Activated gamma-delta T cell treated with Interleukin-2 at 50 U/mL for 16 hours (primary cell): ENCODE measurements around the gene SRPK2.
"Not testable (repeated sequence)": the region's sequence is repeated elsewhere in the genome, so short reads cannot be mapped to it uniquely, and the experiment has no call there.

Experiments used
- DNase-seq: peaks from one replicate; pipeline ENCODE4 v3.0.0-alpha.2; 2020

Gene SRPK2

DNA sequence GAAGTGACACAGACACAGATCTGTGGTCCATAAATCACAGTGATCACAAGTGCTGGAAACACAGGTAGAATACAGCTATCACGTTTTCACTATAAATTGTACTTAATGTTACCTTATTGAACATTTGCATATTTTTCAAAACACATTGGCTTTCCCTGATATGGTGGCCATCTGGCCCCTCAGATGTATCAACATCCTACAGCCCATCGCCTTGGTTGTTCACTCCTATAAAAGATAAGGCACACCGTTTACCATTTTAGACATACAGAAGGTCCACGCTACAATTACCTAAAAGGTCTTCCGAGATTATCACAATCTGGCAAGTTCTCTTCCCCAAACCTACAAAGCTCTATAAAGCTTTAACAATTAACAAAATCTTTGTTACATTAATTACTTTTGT, 91.4 kb downstream of the SRPK2 start:
- DNase-seq, result no peak

DNA sequence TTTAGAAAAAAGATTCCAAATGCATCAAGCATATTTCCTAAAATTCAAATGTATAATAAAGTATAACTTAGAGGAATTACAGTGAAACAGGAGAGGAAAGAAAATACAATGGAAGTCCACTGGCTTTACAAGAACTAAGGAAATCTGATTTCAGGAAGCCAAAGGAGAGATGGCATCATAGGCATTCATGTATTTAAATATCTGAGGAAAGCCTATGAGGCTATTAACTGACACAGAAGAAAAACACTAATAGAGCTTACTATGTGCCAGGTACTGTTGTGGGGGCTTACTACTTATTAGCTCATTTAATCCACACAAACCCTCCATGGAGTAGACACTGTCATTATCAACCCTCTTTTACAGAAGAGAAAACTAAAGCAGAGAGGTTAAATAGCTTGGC, 92.2 kb downstream of the SRPK2 start:
- DNase-seq, result no peak

DNA sequence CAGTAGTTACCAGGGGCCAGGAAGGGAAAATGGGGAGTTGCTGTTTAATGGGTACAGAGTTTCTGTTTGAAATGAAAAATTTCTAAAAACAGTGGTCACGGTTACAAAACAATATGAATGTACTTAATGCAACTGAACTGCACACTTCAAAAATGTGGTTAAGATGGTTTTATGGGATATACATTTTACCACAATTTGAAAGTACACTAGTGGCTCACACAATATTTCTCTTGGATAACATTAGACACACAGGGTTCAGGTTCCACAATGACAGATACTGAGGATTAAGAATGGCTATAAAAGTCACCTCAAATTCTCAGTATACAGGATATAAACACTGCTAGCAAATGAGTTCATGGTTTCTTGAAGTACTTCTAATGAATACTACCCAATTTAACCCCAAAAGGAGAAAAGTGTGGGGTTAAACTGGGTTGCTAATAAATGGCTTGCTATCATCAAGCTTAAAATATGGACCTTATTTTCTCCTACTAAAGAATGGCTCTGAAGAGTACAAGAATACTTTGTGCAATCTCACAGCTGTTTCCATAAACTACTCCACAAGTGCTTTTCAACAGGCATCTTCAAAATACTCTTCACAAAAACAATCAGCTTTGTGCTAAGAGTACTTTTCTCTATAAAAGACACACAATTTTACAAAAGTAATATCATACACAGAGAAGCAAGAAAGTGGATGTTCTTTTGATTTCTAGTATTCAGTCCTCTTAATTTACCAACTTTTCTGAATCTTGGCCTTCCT, 92.9 kb downstream of the SRPK2 start:
- DNase-seq, result no peak

DNA sequence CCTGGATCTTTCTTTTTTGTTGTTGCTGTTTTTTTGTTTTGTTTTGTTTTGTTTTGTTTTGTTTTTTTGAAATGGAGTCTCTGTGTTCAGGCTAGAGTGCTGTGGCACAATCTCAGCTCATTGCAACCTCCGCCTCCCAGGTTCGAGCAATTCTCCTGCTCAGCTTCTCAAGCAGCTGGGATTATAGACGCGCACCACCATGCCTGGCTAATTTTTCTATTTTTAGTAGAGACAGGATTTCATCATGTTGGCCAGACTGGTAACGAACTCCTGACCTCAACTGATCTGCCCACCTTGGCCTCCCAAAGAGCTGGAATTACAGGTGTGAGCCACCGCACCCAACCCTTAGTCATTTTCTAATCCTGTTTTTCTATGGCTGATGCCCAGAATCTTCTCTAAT, 94.2 kb downstream of the SRPK2 start:
- DNase-seq, result not testable (repeated sequence)

DNA sequence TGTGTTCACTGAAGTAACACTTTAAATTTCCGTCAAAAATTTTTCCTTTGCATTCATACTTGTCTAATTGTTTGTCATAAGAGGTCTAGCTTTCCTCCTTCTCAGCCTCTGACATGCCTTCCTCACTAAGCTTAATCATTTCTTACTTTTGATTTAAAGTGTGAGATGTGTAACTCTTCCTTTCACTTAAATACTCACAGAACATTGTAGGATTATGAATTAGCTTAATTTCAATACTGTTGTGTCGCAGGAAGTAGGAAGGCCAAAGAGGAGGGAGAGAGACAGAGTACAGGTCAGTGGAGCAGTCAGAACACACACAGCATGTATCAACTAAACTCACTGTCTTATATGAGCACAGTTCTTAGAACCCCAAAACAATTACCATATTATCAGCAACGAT, 99.0 kb downstream of the SRPK2 start:
- DNase-seq, result no peak

DNA sequence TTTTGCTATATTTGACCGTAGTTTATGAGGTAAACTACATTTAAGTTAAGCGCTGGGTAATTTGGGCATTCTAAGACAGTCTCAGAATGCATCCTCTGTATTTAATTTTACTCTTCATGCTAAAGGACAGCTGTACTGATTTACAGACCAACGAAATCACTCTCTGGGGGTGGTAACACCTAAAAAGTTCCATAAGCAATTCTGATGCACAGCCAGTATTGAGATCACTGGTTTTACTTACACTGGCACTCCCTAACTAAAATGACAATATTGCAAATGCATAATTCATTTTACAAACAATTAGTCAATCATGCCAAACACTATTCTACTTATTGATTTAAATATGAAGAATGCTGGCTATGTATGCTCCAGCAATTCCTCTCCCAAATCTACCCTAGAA, 102.3 kb downstream of the SRPK2 start:
- no peak for DNase-seq

DNA sequence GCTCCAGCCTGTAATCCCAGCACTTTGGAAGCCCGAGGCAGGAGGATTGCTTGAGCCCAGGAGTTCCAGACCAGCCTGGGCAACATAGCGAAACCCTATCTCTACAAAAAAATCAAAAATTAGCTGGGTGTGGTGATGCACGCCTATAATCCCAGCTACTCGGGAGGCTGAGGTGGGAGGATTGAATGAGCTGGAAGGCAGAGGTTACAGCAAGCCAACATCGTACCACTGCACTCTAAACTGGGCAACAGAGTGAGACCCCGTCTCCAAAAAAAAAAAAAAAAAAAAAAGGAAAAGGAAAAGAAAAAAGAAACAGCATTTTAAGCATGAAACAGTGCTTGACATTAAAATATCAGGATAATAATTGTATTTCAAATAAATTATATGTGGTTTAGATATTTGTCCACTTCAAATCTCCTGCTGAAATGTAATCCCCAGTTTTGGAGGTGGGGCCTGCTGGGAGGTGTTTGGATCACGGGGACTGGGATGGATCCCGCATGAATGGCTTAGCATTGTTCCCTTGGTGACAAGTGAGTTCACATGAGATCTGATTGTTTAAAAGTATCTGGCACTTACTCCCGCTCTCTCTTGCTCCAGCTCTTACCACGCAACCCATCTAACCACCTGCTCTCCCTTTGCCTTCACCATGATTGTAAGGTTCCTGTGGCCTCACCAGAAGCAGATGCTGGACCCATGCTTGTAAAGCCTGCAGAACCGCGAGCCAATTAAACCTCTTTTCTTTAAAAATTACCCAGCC, 103.4 kb downstream of the SRPK2 start:
- no peak for DNase-seq

DNA sequence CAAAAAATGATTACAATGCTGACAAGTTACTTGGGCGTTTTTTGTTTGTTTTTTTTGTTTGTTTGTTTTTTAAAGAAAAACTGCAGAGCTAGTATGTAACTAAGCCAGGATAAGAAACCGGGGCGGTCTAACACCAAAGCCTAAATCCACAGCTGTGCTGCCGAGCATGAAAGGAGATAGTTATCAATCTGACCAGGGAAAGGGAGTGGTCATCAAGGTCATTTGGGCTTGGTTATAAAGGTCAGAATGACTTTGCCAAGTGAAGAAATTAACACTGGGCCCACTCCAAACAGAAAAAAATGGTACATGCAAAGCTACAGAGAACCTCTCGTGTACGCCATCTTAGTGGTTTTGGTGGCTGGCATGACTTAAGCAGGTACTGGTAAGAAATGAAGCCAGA, 104.7 kb downstream of the SRPK2 start:
- DNase-seq, result no peak

DNA sequence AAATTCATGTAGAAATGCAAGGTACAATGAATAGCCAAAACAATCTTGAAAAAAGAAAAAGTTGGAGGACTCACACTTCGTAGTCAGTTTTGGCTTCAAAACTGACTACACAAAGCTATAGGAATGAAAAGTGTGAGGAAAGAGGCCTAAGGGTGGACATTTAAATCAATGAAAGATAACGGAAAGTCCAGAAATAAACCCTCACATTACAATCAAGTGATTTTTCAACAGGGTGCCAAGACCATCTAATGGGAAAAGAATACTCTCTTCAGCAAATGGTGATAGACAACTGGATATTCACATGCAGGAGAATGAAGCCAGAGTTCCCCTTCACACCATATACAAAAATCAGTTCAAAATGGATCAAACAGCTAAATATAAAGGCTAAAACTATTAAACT, 106.8 kb downstream of the SRPK2 start:
- no peak for DNase-seq

DNA sequence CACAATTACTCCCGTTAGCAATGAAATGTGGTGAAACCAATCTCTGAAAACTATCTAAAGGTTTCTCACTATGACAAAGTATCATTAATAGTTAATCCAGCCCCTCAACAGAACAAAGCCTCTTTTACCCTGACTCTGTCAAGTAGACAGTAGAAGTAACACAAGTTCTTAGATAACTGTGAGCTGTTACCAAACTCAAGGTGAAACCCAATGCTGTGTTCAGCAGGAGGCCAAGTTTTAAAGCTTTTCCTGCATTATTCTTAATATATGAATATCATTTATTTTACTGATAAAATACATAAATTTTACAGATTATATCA, 109.1 kb downstream of the SRPK2 start:
- no peak for DNase-seq

DNA sequence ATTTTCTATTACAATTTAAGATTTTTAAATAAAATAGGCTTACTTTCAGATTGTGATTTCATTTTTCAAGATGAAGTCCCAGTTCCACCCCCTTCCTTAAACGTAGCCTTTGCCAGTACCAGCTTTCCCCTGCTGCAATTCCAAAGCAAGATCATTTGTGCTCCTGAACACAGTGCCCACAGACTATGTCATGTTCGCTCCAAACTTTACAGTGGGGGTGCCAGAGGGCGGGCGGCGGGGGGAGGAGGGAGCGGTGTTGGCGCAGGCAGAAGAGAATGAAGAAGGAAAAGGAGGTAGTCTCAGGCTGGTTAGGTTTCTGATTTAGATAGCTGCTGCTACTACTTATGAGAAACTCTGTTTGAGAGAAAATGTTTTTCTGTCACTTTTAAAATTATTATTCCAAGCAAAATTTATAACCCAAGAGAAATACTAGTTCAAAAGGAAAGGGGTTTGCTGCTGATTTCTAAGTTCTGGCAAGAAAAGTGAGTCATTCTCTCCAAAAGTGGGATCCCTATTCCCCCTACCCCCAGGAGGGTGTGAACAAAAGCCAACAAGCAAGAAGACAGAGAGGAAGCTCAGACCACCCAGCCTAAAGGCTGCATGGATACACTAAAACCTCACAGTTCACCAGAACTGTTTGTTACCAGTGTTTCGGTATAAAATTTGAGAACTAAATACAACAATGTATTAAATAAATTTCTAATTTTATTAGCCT, 109.6 kb downstream of the SRPK2 start:
- no peak for DNase-seq

DNA sequence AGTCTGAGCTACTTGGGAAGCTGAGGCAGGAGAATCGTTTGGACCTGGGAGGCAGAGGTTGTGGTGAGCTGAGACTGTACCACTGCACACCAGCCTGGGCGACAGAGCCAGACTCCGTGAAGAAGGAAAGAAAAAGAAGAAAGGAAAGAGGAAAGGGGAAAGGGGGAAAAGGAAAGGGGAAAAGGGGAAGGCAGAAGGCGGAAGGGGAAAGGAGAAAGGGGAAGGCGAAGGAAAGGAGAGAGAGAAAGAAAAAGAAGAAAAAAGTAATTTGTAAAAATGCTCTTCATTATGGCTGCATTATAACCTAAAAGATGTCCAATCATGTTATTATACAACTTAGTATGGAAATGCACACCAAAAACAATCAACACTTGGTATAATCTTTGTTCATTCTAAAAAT, 110.2 kb downstream of the SRPK2 start:
- no peak for DNase-seq

DNA sequence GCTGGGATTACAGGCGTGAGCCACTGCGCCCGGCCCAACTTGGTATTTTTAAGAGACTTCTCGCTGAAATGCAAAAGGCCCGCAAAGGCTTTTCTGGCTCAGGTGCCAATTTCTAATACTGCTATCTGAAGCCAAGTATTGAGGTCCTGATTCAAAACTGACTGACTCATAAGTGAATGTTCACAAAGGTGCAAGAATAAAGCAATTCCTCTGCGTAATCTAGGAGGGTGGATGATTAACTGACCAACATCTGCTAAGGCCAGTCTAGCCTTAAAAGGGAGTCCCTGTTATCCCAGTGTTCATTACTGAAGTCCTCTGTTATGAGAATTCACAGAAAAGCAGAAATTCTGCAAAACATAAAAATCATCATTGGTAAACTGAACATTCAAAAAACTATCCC, 111.4 kb downstream of the SRPK2 start:
- DNase-seq, result no peak

DNA sequence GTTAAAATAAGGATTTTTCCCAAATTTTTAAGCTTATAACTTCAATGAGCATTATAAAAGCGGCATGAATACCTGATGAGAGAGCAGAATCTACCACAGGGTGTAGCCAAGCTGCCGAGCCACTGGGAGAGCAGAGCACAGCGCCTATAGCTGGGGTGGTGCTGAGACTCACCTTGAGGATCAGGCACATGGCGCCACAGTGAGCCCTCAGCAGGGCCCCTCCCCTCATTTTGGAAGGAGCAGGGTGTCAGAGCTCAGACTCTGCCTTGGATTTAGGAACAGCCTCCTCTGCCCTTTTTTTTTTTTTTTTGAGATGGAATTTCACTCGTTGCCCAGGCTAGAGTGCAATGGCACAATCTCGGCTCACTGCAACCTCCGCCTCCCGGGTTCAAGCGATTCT, 118.6 kb downstream of the SRPK2 start:
- DNase-seq, result no peak

DNA sequence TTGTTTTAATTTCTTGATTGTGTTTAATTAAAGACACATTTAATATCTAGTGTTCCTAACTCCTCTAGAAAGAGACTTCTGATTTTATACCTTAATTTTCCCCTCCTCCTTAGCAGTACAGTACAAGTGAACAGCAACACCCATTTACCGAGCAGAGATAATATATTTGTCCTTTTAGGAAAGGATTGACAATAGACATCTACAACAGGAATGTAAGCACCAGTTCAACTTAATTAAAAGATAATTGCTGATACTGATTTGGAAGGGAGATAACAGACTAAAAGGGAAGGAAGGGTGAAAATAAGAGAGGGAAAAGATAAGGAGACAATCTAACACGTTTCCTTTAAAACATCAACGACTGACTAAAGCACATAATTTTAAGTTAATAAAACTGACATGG, 119.3 kb downstream of the SRPK2 start:
- DNase-seq, result no peak

DNA sequence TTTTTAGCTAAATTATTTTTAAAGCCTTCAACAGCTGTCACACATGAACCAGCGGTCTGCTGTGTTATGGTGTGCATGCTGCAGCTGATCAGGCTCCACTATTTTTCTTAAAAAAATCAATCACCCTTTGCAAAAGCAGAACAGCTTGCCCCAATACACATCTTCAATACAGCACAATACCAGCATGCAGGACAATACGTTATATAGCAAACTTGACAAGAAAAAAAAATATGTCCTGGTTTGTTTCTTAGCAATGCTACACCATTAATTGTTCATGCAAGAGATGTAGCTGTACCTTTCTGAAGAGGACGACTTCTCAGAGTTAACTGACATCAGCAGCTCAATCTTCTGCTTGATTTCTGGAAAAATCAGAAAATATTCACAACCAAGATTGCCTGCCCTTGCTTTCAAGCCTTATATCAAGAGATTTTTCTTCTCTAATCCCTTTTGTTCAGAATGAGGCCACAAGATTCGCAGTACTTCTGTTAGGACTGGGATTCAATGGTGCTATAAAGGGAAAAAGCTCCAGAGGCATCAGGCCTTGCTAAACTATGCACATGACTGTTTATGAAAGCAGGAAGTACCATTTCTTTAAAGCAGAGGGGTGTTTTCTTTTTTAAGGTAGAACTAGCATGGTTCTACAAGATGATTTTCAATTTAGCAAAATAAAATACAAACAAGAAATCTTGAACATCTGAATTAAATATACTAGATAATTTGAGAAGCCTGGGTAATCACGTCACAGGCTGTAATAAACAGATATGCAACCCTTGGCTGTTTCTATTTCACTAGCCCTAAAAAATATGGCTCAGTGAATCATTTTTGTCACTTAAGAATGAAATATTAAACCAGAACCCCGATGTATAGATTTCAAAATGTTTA, 120.0 kb downstream of the SRPK2 start:
- DNase-seq, result no peak

DNA sequence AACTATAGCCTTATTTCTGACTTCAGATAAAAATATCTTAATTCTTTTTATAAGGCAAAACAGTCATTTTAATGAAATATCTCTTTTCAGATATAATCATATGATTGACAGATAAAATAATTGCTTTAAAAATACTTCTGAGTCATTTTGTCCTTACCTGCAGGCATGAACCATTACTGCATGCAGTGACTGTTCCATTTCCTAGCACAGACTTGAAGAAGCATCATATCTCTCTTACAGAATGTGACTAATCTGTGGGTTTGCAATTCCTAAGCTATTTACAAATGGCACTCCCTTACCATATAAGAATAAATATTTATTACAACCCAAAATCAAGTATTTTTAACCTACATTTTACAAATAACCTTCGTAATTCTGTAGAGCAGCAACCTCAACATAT, 120.7 kb downstream of the SRPK2 start:
- DNase-seq, result no peak

DNA sequence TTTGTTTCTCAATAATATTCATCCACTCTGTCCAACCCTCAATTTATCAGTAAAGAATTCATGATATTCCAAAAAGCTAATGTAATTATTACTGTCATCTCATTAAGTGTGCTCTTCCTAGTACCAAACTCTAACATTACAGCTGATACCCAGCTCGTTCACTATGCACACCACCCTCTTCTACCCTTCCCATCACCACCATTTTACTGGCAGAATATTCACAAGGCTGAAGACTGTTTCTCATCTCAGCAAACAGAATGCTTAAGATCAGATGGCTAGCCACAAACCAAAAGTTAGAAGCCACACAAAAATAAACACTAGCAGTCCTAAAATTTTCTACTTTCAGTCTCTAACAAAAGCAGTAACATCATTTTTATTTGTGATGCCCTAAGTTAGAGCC, 121.5 kb downstream of the SRPK2 start:
- DNase-seq, result no peak

DNA sequence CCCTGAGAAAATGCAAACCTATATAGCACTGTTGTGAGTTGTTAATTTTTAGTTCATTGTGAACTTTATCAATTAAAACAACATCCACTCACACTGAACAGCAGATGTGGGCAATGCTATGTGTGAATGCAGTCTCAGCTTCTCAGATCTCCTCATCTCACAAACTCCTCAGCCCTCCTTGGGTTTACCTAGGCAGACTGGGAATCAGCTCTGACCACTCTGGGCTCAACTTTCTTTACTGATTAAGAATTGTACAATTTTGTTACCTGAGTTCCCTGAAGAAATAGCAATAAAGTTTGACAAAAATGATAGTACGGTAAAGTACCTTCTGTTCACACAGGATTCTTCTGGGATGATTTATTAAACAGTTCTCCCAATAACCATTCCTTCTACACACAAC, 124.0 kb downstream of the SRPK2 start:
- no peak for DNase-seq

DNA sequence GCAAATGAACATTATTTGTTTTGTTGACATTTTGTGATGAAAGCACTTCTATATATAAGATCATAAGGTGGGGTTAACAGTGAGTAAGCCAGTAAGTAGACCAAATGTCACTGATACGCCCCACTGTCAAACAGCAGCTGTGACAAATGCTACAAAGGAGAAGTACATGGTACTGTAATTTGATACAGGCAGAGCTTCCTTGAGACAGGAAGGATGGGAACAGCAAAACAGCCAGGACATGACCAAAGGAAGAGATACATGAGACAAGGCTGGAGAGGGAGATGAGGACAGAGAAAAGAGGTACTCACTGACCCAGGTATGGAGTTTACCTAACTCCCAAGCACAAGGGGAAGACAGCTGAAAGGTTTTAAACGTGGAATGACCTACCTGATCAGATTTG, 127.0 kb downstream of the SRPK2 start:
- DNase-seq, result no peak

DNA sequence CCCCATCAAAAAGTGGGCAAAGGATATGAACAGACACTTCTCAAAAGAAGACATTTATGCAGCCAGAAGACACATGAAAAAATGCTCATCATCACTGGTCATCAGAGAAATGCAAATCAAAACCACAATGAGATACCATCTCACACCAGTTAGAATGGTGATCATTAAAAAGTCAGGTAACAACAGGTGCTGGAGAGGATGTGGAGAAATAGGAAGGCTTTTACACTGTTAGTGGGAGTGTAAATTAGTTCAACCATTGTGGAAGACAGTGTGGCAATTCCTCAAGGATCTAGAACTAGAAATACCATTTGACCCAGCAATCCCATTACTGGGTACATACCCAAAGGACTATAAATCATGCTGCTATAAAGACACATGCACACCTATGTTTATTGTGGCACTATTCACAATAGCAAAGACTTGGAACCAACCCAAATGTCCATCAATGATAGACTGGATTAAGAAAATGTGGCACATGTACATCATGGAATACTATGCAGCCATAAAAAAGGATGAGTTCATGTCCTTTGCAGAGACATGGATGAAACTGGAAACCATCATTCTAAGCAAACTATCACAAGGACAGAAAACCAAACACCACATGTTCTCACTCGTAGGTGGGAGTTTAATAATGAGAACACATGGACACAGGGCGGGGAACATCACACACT, 128.4 kb downstream of the SRPK2 start:
- not testable (repeated sequence) for DNase-seq

DNA sequence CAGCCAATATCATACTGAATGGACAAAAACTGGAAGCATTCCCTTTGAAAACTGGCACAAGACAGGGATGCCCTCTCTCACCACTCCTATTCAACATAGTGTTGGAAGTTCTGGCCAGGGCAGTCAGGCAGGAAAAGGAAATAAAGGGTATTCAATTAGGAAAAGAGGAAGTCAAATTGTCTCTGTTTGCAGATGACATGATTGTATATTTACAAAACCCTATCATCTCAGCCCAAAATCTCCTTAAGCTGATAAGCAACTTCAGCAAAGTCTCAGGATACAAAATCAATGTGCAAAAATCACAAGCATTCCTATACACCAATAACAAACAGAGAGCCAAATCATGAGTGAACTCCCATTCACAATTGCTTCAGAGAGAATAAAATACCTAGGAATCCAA, 129.8 kb downstream of the SRPK2 start:
- not testable (repeated sequence) for DNase-seq

DNA sequence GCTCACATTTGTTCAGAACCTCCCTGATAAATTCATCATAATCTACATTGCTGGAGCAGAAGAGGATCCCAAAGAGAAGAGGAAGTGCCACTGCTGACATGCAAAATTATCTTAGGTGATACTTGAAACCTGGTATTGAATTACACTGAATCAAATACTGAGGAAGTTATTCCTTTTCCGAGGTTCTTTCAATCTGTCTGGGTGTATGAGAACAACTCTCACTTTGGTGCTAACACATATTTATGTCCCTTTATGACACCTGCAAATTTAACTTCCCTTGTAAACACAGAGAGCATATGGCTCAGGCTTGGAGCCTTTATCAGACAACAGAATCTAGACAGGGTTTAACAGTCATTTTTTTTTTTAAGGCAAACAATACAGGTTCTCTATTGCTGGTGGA, 131.4 kb downstream of the SRPK2 start:
- no peak for DNase-seq
